ENCODE measurements around the gene FAM170B. TPM values are rescaled to one million over a fixed set of nuclear protein-coding genes. Genes with fewer than 3 reads are reported as not detected.

The FAM170B gene
- total RNA-seq, 4 donors from 2014 or later: not detected

GRCh38 chr10:49106451-49106850, 27.4 kb downstream of the FAM170B start:
- in situ Hi-C loops (cut with MboI; ENCODE audit: low sequenced_read_pairs in 4 of 4): no loop called here
- Histone ChIP-seq H3K36me3 (no peaks in the 10 kb centered on the region), H3K9me3 (no peaks in the 10 kb centered on the region), H3K4me1 (peaks cover 29 to 32% of the 10 kb centered on the region in 2 donors), H3K27ac (no peak overlapping the region), H3K4me3 (no peak overlapping the region), H3K27me3 (no peaks in the 10 kb centered on the region)
- intact Hi-C loops (cut with DNase I; ENCODE audit: low total_unique reads): no loop called here
- DNase-seq (no peak), ATAC-seq (no peak)
- TF ChIP-seq, protein P1, sequence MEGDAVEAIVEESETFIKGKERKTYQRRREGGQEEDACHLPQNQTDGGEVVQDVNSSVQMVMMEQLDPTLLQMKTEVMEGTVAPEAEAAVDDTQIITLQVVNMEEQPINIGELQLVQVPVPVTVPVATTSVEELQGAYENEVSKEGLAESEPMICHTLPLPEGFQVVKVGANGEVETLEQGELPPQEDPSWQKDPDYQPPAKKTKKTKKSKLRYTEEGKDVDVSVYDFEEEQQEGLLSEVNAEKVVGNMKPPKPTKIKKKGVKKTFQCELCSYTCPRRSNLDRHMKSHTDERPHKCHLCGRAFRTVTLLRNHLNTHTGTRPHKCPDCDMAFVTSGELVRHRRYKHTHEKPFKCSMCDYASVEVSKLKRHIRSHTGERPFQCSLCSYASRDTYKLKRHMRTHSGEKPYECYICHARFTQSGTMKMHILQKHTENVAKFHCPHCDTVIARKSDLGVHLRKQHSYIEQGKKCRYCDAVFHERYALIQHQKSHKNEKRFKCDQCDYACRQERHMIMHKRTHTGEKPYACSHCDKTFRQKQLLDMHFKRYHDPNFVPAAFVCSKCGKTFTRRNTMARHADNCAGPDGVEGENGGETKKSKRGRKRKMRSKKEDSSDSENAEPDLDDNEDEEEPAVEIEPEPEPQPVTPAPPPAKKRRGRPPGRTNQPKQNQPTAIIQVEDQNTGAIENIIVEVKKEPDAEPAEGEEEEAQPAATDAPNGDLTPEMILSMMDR (IDR thresholded peaks at IDR 0.05 in 4 of 5, conservative IDR thresholded peaks at IDR 0.05 in 1 of 5): no peak
- TF ChIP-seq POLR2A (IDR thresholded peaks at IDR 0.05): no peak

DNA sequence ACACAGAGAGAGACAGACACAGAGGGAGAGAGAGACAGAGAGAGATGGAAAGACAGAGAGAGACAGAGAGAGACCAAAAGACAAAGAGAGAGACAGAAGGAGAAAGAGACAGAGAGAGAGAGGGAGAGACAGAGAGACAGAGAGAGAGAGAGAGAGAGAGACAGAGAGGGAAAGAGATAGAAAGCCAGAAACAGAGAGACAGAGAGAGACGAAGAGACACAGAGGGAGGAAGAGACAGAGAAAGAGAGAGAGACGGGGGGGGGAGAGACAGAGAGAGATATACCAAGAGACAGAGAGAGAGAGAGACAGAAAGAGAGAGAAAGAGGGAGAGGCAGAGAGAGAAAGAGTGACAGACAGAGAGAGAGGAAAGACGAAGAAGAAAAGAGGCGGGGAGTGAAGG, 28.7 kb downstream of the FAM170B start:
- TF ChIP-seq, protein P1 (IDR thresholded peaks at IDR 0.05 in 4 of 5, conservative IDR thresholded peaks at IDR 0.05 in 1 of 5): no peak
- no peak for TF ChIP-seq POLR2A (IDR thresholded peaks at IDR 0.05)
- DNase-seq (no peak), ATAC-seq (no peak)
- Histone ChIP-seq H3K27me3 (no peaks in the 10 kb centered on the region), H3K36me3 (no peaks in the 10 kb centered on the region), H3K27ac (no peak overlapping the region), H3K4me1 (peaks cover 22 to 25% of the 10 kb centered on the region in 2 donors), H3K9me3 (no peaks in the 10 kb centered on the region), H3K4me3 (no peak overlapping the region)
- intact Hi-C loops (cut with DNase I; ENCODE audit: low total_unique reads): no loop called here
- in situ Hi-C loops (cut with MboI; ENCODE audit: low sequenced_read_pairs in 4 of 4): no loop called here

- H3K27ac ChIP-seq: no peak overlapping the region
- intact Hi-C loops (cut with DNase I; ENCODE audit: low total_unique reads) (no loop called here), in situ Hi-C loops (cut with MboI; ENCODE audit: low sequenced_read_pairs in 4 of 4) (no loop called here)
- H3K4me1 ChIP-seq: peaks cover 16 to 19% of the 10 kb centered on the region in 2 donors
- ATAC-seq (no peak), DNase-seq (no peak)
- H3K27me3 ChIP-seq: no peaks in the 10 kb centered on the region
- H3K9me3 ChIP-seq: no peaks in the 10 kb centered on the region
- no peak for TF ChIP-seq POLR2A (IDR thresholded peaks at IDR 0.05)
- TF ChIP-seq, protein P1 (IDR thresholded peaks at IDR 0.05 in 4 of 5, conservative IDR thresholded peaks at IDR 0.05 in 1 of 5): no peak
- no peaks in the 10 kb centered on the region for H3K36me3 ChIP-seq
- no peak overlapping the region for H3K4me3 ChIP-seq
Measured at GRCh38 chr10:49104323-49104722, 29.5 kb downstream of the FAM170B start.

DNA sequence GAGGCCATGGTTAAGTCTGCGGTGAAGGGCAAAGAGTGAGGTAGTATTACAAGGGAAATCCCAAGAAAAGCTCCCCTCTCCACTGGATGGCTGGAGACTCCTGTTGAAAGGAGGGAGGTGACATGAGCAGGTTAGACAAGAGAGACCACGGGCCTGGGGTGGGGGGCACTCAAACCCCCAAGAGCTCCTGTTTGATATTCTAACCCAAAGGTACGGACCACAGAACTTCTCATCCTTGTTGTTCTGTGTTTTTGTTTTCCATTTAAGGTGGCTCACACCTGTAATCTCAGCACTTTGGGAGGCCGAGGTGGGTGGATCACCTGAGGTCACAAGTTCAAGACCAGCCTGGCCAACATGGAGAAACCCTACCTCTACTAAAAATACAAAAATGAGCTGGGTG, 30.1 kb downstream of the FAM170B start:
- in situ Hi-C loops (cut with MboI; ENCODE audit: low sequenced_read_pairs in 4 of 4): no loop called here
- Histone ChIP-seq H3K4me1 (peaks cover 12 to 19% of the 10 kb centered on the region in 2 donors), H3K27ac (no peak overlapping the region), H3K36me3 (no peaks in the 10 kb centered on the region), H3K9me3 (no peaks in the 10 kb centered on the region), H3K27me3 (no peaks in the 10 kb centered on the region), H3K4me3 (no peak overlapping the region)
- ATAC-seq: no peak
- TF ChIP-seq, protein P1 (IDR thresholded peaks at IDR 0.05 in 4 of 5, conservative IDR thresholded peaks at IDR 0.05 in 1 of 5): no peak
- no peak for TF ChIP-seq POLR2A (IDR thresholded peaks at IDR 0.05)
- no peak for DNase-seq
- intact Hi-C loops (cut with DNase I; ENCODE audit: low total_unique reads): no loop called here

DNA sequence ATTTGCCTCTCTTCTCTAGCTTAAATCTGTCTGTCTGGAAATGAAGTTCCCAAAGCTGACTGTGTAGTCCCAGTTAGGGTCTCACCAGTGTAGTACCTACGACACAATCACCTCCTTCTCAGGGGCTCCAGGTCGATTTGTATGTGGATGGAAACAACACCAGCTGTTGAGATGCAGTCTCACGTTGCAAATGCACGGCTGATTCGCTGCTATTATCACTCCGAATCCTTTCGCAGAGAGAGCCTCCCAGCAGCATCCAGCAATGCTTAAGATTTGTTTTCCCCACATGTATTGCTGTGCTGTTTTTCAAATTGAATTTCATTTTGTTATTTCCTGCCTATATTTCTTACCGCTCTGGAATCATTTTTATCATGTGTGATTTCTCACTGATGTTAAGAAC, 34.8 kb downstream of the FAM170B start:
- H3K36me3 ChIP-seq: no peaks in the 10 kb centered on the region
- no peak for DNase-seq
- in situ Hi-C loops (cut with MboI; ENCODE audit: low sequenced_read_pairs in 4 of 4) (no loop called here), intact Hi-C loops (cut with DNase I; ENCODE audit: low total_unique reads) (no loop called here)
- TF ChIP-seq, protein P1 (IDR thresholded peaks at IDR 0.05 in 4 of 5, conservative IDR thresholded peaks at IDR 0.05 in 1 of 5): no peak
- TF ChIP-seq POLR2A (IDR thresholded peaks at IDR 0.05): no peak
- no peaks in the 10 kb centered on the region for H3K27me3 ChIP-seq
- no peak overlapping the region for H3K4me3 ChIP-seq
- H3K4me1 ChIP-seq: no peaks in the 10 kb centered on the region
- no peak overlapping the region for H3K27ac ChIP-seq
- no peaks in the 10 kb centered on the region for H3K9me3 ChIP-seq
- no peak for ATAC-seq

Data from gastrocnemius medialis (tissue), 4 donors.